SJSA1 (cell line): Measurements from ENCODE around the gene SLC49A3. TPM values are rescaled to one million over a fixed set of nuclear protein-coding genes. Genes with fewer than 3 reads are reported as not detected.
"Not testable (repeated sequence)": the region's sequence is repeated elsewhere in the genome, so short reads cannot be mapped to it uniquely, and the experiment has no call there.

Experiments used
- DNase-seq, 2 experiments: peaks; one replicate each; pipeline ENCODE4 v3.0.0-alpha.2; 2015 to 2020; ENCODE audit warnings: low spot score in 2 of 2, low read depth in 1 of 2
- H3K27ac ChIP-seq: fragments of 250-450 bp; sonication (Bioruptor Pico); 2 replicates; pipeline ENCODE4 v1.5.1; 2020; ENCODE audit warnings: mild to moderate bottlenecking, moderate library complexity
- H3K27me3 ChIP-seq: fragments of 250-450 bp; sonication (Bioruptor Pico); replicated peaks from 2 replicates; pipeline ENCODE4 v1.5.1; 2020; ENCODE audit warnings: mild to moderate bottlenecking, moderate library complexity
- H3K36me3 ChIP-seq: fragments of 250-450 bp; sonication (Bioruptor Pico); 2 replicates; pipeline ENCODE4 v1.5.1; 2020; ENCODE audit warnings: mild to moderate bottlenecking
- H3K4me1 ChIP-seq: fragments of 250-450 bp; sonication (Bioruptor Pico); replicated peaks from 2 replicates; pipeline ENCODE4 v1.6.1; 2021; ENCODE audit warnings: mild to moderate bottlenecking
- H3K4me3 ChIP-seq: fragments of 250-450 bp; sonication (Bioruptor Pico); 2 replicates; pipeline ENCODE4 v1.5.1; 2020; ENCODE audit warnings: mild to moderate bottlenecking
- H3K9me3 ChIP-seq: fragments of 250-450 bp; sonication (Bioruptor Pico); replicated peaks from 2 replicates; pipeline ENCODE4 v1.5.1; 2020; ENCODE audit warnings: mild to moderate bottlenecking
- total RNA-seq: library from RNA; depleted of rRNA; stranded (reverse); fragments of >200 nt; shearing (Covaris generic); gene quantifications from 2 replicates; pipeline ENCODE4 v1.2.3, GENCODE V29; 2014; rRNA removed

Gene SLC49A3
- not detected in 2 replicates for total RNA-seq

DNA sequence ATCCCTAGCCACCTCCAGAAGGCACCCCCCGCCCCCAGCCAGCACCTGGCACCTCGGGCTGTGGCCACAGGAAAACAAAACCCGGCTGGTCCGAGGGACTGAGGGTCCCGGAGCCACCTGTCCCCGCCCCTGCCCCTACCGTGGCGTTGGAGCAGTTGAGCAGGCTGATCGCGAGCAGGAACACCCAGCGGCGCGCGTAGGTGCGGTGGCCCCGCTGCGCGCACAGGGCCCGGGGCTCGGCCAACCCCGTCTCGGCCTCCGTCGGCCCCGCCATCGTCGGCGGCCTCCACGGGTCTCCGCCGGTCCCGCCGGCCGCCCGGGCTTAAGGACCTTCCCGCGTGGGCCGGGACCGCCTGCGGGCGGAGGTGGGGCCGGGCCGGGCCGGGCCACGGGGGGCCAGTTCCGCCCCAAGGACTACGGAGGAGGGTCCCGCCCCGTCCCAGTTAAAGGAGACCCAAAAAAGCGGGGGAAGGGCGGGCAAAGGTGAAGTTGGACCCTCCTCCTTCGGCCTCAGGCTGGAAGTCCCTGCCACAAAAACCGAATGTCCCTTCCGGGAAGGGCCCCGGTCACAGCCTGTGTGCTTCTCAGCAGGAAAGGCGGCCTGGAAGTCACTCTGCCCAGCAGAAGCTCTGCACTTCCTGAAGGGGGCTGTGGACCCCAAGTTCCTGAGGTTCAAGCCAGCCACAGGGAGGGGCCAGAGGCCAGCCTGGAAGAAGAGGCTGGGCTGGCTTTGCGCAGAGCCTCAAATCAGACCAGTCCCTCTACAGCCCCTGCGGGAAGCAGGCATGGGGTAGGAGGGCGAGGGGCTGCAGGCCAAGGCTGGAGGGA lies at the start of gene SLC49A3:
SLC49A3 (minus strand) TSS at position 298 of the 828 bp plus-strand sequence; CDS start at position 274, 24 bp downstream.
- no peak for DNase-seq
- Histone ChIP-seq H3K4me1 (peaks cover 7% of the 10 kb centered on the region), H3K27me3 (no peaks in the 10 kb centered on the region), H3K4me3 (no peak within 1 kb of the TSS), H3K9me3 (no peaks in the 10 kb centered on the region), H3K36me3 (no peaks in the 10 kb centered on the region), H3K27ac (no peak within 1 kb of the TSS)

DNA sequence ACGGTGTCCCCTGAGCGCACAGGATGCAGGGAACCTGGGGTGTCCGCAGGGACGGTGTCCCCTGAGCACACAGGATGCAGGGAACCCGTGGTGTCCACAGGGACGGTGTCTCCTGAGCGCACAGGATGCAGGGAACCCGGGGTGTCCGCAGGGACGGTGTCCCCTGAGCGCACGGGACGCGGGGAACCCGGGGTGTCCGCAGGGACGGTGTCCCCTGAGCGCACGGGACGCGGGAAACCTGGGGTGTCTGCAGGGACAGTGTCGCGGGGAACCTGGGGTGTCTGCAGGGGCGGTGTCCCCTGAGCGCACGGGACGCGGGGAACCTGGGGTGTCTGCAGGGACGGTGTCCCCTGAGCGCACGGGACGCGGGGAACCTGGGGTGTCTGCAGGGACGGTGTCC lies 47.6 kb upstream of the SLC49A3 start:
- H3K27me3 ChIP-seq, H3K9me3 ChIP-seq, DNase-seq, H3K27ac ChIP-seq, H3K36me3 ChIP-seq, H3K4me3 ChIP-seq: not testable (repeated sequence)
- peaks cover 11% of the 10 kb centered on the region for H3K4me1 ChIP-seq

DNA sequence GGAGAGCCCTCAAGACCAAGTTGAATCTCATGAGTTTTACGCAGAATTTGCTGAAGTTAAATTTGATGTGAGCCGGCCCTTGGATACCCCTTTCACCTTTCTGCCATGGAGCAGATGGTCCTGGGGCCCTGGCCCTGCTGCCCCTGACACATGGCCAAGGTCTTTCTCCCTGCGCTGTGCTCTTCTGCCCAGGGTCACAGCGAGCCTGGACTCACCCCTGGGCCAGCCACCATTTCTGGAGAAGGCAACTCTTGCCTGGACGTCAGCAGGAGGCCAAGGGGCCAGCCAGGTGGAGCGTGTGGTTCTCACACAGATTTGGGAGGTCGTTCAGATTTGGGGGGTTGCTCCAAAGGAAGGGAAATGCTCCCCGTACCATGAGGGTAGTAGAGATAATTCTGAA lies 46.6 kb upstream of the SLC49A3 start:
- Histone ChIP-seq H3K27ac (no peak overlapping the region), H3K9me3 (no peaks in the 10 kb centered on the region), H3K4me1 (peaks cover 1% of the 10 kb centered on the region), H3K36me3 (0 out of 2 replicates have a peak, but pooled peaks cover 3% of the 10 kb centered on the region), H3K27me3 (no peaks in the 10 kb centered on the region), H3K4me3 (no peak overlapping the region)
- no peak for DNase-seq

DNA sequence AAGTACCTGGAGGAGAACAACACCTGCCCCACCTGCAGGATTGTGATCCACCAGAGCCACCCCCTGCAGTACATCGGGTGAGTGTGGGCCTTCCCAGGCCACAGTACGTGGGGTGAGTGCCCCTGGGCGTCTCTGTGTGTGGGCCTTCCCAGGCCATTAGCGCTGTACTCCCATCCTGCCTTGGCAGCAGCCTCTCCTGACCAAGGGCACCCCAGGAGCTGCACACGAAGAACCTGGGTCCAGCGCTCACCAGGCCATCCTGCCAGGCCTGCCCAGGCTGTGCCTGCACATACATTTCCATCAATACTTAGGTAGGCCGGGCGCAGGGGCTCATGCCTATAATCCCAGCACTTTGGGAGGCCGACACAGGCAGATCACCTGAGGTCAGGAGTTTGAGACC lies 46.0 kb upstream of the SLC49A3 start:
- DNase-seq = no peak
- H3K27ac ChIP-seq = no peak overlapping the region
- 0 out of 2 replicates have a peak, but pooled peaks cover 3% of the 10 kb centered on the region for H3K36me3 ChIP-seq
- no peaks in the 10 kb centered on the region for H3K4me1 ChIP-seq
- H3K27me3 ChIP-seq = no peaks in the 10 kb centered on the region
- no peak overlapping the region for H3K4me3 ChIP-seq
- no peaks in the 10 kb centered on the region for H3K9me3 ChIP-seq

DNA sequence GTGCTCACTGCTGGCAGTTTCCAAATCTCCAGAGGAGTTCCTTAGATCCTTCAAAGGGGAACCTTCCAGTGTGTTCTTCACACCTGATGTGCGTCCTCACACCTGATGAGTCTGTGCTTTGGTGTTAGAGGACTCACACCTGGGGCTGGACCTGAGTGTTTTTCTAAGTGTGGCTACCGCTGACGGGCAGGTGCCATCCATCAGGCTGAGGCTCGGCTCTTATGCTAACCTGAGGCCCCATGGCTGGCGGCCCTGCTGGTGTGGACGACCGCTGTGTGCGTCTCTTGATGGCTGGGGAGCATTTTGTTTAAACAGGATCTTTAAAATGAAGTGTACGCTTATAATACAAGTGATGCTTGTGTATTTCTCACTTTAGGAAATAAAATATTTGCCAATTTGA lies 45.1 kb upstream of the SLC49A3 start:
- no peak for DNase-seq
- H3K36me3 ChIP-seq = 0 out of 2 replicates have a peak, but pooled peaks cover 3% of the 10 kb centered on the region
- H3K27me3 ChIP-seq = no peaks in the 10 kb centered on the region

DNA sequence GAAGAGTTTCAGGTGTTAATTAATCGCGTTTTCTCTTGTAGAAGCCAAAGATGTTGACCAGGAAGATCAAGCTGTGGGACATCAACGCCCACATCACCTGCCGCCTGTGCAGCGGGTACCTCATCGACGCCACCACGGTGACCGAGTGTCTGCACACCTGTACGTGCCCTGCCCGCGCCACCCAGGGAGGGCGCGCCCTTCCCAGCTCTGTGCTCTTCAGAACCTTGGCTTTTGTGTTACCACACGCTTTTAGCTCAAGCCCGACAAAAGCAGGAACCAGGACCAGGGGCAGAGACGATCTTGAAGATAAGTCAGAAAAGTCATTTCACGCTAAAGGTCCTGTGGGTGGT lies 44.7 kb upstream of the SLC49A3 start:
- Histone ChIP-seq H3K36me3 (0 out of 2 replicates have a peak, but pooled peaks cover 3% of the 10 kb centered on the region), H3K27me3 (no peaks in the 10 kb centered on the region), H3K4me1 (no peaks in the 10 kb centered on the region), H3K9me3 (no peaks in the 10 kb centered on the region), H3K4me3 (no peak overlapping the region), H3K27ac (no peak overlapping the region)
- DNase-seq = no peak

More for the DNA sequence above, 45.1 kb upstream of the SLC49A3 start:
- no peaks in the 10 kb centered on the region for H3K9me3 ChIP-seq
- no peaks in the 10 kb centered on the region for H3K4me1 ChIP-seq
- H3K4me3 ChIP-seq = no peak overlapping the region
- H3K27ac ChIP-seq = no peak overlapping the region

DNA sequence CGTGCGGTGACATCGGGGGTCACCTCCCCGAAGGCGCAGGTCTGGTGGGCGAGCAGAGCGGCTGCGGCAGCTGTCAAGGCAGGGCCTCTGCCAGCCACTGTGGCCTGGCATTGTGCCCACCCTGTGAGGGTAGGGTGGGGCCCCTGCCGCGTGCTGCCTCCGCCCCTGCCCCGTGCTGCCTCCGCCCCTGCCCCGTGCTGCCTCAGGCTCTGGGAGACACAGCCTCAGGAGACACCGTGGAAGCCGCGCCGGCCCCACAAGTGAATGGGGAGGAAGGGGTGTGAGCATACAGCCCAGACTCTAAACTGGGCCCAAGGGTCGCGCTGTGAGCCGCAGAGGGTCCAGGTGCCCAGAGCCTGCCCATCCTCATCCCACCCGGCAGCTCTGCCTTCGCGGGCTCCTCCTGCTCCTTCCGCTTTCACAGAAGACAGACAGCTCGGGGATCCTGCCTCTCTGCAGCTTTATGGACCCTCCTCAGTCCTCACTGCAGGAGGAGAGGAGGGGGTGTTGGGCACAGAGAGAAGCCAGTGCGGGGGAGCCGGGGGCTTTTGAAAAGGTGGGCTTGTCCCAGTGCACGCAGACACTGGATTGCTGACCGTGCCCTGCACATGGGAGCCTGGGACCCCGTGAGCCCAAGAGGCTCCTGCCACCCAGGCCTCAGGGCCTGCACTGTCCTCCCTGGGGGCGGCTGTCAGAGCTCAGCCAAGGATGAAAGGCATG lies 44.1 kb upstream of the SLC49A3 start:
- no peak for DNase-seq
- Histone ChIP-seq H3K27ac (no peak overlapping the region), H3K36me3 (0 out of 2 replicates have a peak, but pooled peaks cover 3% of the 10 kb centered on the region), H3K4me1 (no peaks in the 10 kb centered on the region), H3K9me3 (no peaks in the 10 kb centered on the region), H3K4me3 (no peak overlapping the region), H3K27me3 (no peaks in the 10 kb centered on the region)

DNA sequence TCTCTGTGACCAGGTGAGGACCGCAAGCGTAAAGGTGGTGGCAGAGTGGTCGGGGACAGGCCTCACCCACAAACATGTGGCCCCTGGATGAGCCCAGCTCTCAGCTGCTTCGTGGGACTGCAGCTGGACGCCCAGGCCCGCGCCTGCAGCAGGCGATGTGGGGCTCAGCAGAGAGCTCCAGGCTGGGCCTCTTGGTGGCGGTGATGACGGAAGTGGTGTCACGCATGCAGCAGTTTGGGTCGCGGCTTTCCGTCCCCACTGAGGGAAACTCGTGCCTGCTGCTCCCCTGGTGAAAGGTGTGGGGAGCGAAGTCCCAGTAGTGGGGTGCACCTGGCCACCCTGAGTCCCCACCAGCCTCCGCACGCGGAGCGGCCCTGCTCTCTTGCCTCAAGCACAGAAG lies 43.5 kb upstream of the SLC49A3 start:
- no peaks in the 10 kb centered on the region for H3K27me3 ChIP-seq
- DNase-seq = no peak
- 0 out of 2 replicates have a peak, but pooled peaks cover 3% of the 10 kb centered on the region for H3K36me3 ChIP-seq

DNA sequence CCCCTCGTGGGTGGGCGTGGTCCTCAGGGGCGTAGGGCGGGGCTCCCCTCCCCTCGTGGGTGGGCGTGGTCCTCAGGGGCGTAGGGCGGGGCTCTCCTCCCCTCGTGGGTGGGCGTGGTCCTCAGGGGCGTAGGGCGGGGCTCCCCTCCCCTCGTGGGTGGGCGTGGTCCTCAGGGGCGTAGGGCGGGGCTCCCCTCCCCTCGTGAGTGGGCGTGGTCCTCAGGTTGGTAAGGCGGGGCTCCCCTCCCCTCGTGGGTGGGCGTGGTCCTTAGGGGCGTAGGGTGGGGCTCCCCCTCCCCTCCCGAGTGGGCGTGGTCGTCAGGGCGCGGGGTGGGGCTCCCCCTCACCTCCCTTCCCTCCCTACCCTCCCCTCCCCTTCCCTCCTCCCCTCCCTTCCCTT lies 43.0 kb upstream of the SLC49A3 start:
- H3K27me3 ChIP-seq, DNase-seq, H3K4me1 ChIP-seq, H3K9me3 ChIP-seq, H3K4me3 ChIP-seq, H3K27ac ChIP-seq, H3K36me3 ChIP-seq: not testable (repeated sequence)

More for the DNA sequence above, 43.5 kb upstream of the SLC49A3 start:
- Histone ChIP-seq H3K4me3 (no peak overlapping the region), H3K4me1 (no peaks in the 10 kb centered on the region), H3K9me3 (no peaks in the 10 kb centered on the region), H3K27ac (no peak overlapping the region)

DNA sequence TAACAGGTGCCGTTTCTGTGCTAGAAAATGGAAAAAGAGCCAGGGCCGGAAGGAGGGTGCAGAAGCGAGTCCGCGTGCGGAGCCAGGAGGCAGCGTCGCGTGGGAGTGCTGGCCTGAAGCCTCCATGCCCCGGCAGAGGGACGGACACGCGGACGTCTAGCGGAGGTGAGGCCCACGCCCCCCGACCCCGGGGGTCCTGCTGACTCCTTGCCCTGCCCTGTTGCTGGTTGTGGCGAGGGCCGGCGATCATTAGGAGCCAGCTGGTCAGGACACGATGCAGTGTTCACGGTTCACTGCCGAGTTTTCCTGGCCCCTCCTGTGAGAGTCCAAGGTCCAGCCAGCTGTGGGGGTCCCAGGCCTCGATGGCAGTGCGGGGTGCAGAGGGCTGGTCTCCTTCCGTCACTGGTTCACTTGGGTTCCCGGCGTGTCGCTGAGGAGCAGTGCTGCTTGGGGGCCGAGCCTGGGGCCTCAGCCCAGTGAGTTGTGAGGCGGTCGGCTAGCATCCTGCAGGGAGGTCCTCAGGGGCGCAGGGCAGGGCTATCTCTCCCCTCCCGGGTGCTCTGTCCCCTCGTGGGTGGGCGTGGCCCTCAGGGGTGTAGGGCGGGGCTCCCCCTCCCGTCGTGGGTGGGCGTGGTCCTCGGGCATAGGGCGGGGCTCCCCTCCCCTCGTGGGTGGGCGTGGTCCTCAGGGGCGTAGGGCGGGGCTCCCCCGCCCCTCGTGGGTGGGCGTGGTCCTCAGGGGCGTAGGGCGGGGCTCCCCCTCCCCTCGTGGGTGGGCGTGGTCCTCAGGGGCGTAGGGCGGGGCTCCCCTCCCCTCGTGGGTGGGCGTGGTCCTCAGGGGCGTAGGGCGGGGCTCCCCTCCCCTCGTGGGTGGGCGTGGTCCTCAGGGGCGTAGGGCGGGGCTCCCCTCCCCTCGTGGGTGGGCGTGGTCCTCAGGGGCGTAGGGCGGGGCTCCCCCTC lies 42.3 kb upstream of the SLC49A3 start:
- DNase-seq, H3K9me3 ChIP-seq, H3K4me1 ChIP-seq, H3K4me3 ChIP-seq, H3K27ac ChIP-seq, H3K27me3 ChIP-seq, H3K36me3 ChIP-seq: not testable (repeated sequence)

DNA sequence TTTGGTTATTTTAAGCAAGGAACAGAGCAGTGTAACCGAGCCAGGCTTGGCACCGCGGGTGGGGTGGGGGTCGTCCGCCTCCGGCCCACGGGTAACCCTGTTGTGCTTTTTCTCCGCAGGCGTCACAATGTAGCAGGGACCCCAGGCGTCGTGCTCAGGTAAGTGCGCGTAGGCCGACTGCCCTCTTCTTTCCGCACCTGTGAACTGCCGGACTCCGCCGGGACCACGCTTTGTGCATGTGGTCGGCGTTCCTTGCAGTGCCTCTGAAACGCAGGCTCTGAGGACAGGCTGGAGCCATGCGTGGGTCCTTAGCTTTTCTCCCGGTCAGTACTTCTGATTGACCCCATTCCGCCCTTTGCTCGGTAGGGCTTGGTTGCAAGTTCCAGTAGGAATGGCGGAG lies 41.6 kb upstream of the SLC49A3 start:
- 0 out of 2 replicates have a peak, but pooled peaks cover 3% of the 10 kb centered on the region for H3K36me3 ChIP-seq
- H3K4me3 ChIP-seq = no peak overlapping the region
- no peak overlapping the region for H3K27ac ChIP-seq
- no peaks in the 10 kb centered on the region for H3K27me3 ChIP-seq
- no peaks in the 10 kb centered on the region for H3K9me3 ChIP-seq
- no peaks in the 10 kb centered on the region for H3K4me1 ChIP-seq
- no peak for DNase-seq

DNA sequence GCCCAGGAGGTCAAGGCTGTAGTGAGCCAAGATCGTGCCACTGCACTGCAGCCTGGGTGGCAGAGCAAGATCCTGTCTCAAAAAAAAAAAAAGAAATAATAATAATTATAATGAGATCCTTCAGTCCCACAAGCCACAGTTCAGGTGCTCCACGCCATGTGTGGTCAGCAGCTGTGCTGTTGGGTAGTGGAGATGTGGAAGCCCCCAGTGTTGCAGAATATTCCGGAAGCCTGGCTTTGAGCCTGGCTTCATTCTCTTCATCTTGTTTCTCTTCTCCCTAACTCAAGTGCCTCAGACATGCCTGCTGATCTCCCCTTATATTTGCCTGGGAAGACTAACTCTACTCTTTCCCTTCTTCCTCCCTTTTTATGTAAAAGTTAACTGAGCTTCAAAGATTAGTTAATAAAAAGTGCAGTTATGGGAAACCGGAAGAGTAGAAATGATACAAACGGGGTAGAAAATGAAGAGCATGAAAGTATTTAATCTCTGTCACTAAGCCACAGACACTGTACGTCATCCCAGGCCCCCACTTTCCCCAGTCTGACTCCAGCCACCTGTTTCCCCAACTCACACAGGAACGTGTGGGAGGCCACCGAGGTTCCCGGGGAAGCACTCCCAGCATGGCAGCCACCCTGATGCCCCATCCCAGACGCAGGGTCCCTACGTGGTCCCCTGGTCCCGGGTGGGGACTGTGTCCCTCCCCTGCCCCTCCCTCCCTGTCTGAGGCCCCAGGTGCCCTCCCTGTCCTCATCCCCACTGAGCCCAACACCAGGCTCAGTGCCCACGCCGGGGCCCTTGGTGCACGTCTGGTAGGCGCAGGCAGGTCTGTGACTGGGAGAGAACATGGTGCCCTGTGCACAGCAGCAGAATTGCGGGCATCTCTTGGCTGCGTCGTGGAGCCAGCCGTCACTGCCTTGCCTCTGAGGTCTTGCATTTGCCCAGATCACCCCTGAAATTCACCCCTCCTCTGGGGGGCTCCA lies 40.7 kb upstream of the SLC49A3 start:
- H3K36me3 ChIP-seq = 0 out of 2 replicates have a peak, but pooled peaks cover 3% of the 10 kb centered on the region
- no peaks in the 10 kb centered on the region for H3K9me3 ChIP-seq
- no peaks in the 10 kb centered on the region for H3K4me1 ChIP-seq
- H3K27ac ChIP-seq = no peak overlapping the region
- H3K27me3 ChIP-seq = no peaks in the 10 kb centered on the region
- no peak overlapping the region for H3K4me3 ChIP-seq
- DNase-seq = no peak
